OCI-LY7 (cell line): Measurements from ENCODE around the gene NAT8. TPM values are rescaled to one million over a fixed set of nuclear protein-coding genes. Genes with fewer than 3 reads are reported as not detected.
A peak's percentile ranks its signal among the peaks of the same experiment; 100 is the strongest.
"Not testable (repeated sequence)": the region's sequence is repeated elsewhere in the genome, so short reads cannot be mapped to it uniquely, and the experiment has no call there.

Source experiments
- BruUV-seq: library from RNA; stranded (reverse); fragments of 400-500 nt; replicated peaks from 2 replicates; lab custom pipeline; 2021; lab: Mats Ljungman, UMichigan
- CTCF ChIA-PET: fragments of 300-600 bp; sonication (Branson Sonifier 250); formaldehyde crosslinking; loops from one replicate; lab custom pipeline; 2022; ENCODE audit warnings: antibody characterized with exemption; ENCODE audit not compliant: unreplicated experiment; lab: Charles Lee
- POLR2A ChIA-PET: fragments of 300-600 bp; sonication (Branson Sonifier 250); formaldehyde crosslinking; loops from one replicate; lab custom pipeline; 2022; ENCODE audit warnings: antibody characterized with exemption; lab: Charles Lee
- DNase-seq: peaks from one replicate; pipeline ENCODE4 v3.0.0-alpha.2; 2015; ENCODE audit warnings: low spot score
- H2AFZ ChIP-seq: fragments of 200-600 bp; sonication (generic), shearing (Covaris generic); 2 replicates; pipeline ENCODE4 v1.6.1; 2014; ENCODE audit warnings: mild to moderate bottlenecking, antibody characterized with exemption, low read length, moderate library complexity
- H3K27ac ChIP-seq: fragments of 200-600 bp; sonication (generic); 2 replicates; pipeline ENCODE4 v1.5.1; 2014; ENCODE audit warnings: mixed run types, low read depth, mild to moderate bottlenecking, moderate library complexity, low read length, inconsistent platforms; ENCODE audit not compliant: poor library complexity, severe bottlenecking
- H3K36me3 ChIP-seq: fragments of 200-600 bp; sonication (generic); 2 replicates; pipeline ENCODE4 v1.6.1; 2014; ENCODE audit warnings: mild to moderate bottlenecking, antibody characterized with exemption, low read length, moderate library complexity, mixed read lengths; ENCODE audit not compliant: insufficient read depth
- H3K4me1 ChIP-seq: fragments of 200-600 bp; sonication (generic); 2 replicates; pipeline ENCODE4 v1.5.1; 2014; ENCODE audit warnings: mild to moderate bottlenecking, low read length; ENCODE audit not compliant: insufficient read depth, poor library complexity, severe bottlenecking
- H3K4me2 ChIP-seq: fragments of 200-600 bp; sonication (generic); 2 replicates; pipeline ENCODE4 v1.6.1; 2014; ENCODE audit warnings: mild to moderate bottlenecking, low read length
- H3K4me3 ChIP-seq: fragments of 200-600 bp; sonication (generic); 2 replicates; pipeline ENCODE4 v1.5.1; 2014; ENCODE audit warnings: mild to moderate bottlenecking, low read depth, low read length; ENCODE audit not compliant: poor library complexity, severe bottlenecking
- H3K79me2 ChIP-seq: fragments of 200-600 bp; sonication (generic); 2 replicates; pipeline ENCODE4 v1.6.1; 2016; ENCODE audit warnings: low read depth, mild to moderate bottlenecking, low read length, moderate library complexity, mixed read lengths; ENCODE audit not compliant: insufficient read depth
- H3K9me2 ChIP-seq: fragments of 200-600 bp; sonication (generic); 2 replicates; pipeline ENCODE4 v1.6.1; 2016; ENCODE audit warnings: mild to moderate bottlenecking, low read length, mixed read lengths; ENCODE audit not compliant: insufficient read depth
- H3K9me3 ChIP-seq: fragments of 200-600 bp; sonication (generic); 2 replicates; pipeline ENCODE4 v1.6.1; 2014; ENCODE audit warnings: mild to moderate bottlenecking, mixed run types, low read length, mixed read lengths
- H4K20me1 ChIP-seq: fragments of 200-600 bp; sonication (generic); 2 replicates; pipeline ENCODE4 v1.6.1; 2014; ENCODE audit warnings: mild to moderate bottlenecking, antibody characterized with exemption, low read length, moderate library complexity, mixed read lengths; ENCODE audit not compliant: insufficient read depth
- CTCF ChIP-seq: fragments of 200-600 bp; sonication (generic); conservative IDR thresholded peaks from 2 replicates; pipeline ENCODE4 v1.5.1; 2014; ENCODE audit warnings: mild to moderate bottlenecking, antibody characterized with exemption, low read length, moderate library complexity, mixed read lengths
- EZH2phosphoT487 ChIP-seq: fragments of 200-600 bp; sonication (generic); IDR thresholded peaks from 2 replicates; pipeline ENCODE4 v1.6.1; 2018; ENCODE audit warnings: low read depth, borderline replicate concordance, mild to moderate bottlenecking, mixed run types, antibody characterized with exemption, low read length, moderate library complexity, mixed read lengths
- intact Hi-C: fragments of 100-400 bp; cut with micrococcal nuclease; formaldehyde crosslinking; loops from one replicate; pipeline ENCODE4 v1.10.0; 2022; ENCODE audit not compliant: unreplicated experiment
- total RNA-seq, 2 experiments: library from RNA; depleted of rRNA in 1 of 2; stranded (reverse); fragments of >200 nt in 1 of 2; shearing (Covaris generic) in 1 of 2; gene quantifications; 2 replicates each; pipeline ENCODE4 v1.2.3, GENCODE V29; 2014 to 2022

NAT8 gene
- total RNA-seq, 2 experiments from 2014 or later = not detected

- H3K27ac ChIP-seq, CTCF ChIA-PET, H3K9me3 ChIP-seq, H4K20me1 ChIP-seq, BruUV-seq, DNase-seq, H3K79me2 ChIP-seq, H3K36me3 ChIP-seq, H3K9me2 ChIP-seq, H2AFZ ChIP-seq, H3K4me1 ChIP-seq, H3K4me3 ChIP-seq, intact Hi-C loops, H3K4me2 ChIP-seq, POLR2A ChIA-PET: not testable (repeated sequence)
Measured at GRCh38 chr2:73624036-73624435, 18.2 kb downstream of the NAT8 start.

GRCh38 chr2:73619925-73620324 is 22.3 kb downstream of the NAT8 start:
- intact Hi-C loops, H3K4me1 ChIP-seq, POLR2A ChIA-PET, BruUV-seq, H4K20me1 ChIP-seq, H3K4me2 ChIP-seq, H2AFZ ChIP-seq, H3K27ac ChIP-seq, H3K9me3 ChIP-seq, H3K79me2 ChIP-seq, H3K36me3 ChIP-seq, CTCF ChIA-PET, H3K9me2 ChIP-seq, H3K4me3 ChIP-seq: not testable (repeated sequence)
- peak; percentile 66 for TF ChIP-seq CTCF
- peak; percentile 5 for DNase-seq

- CTCF ChIA-PET = no interaction called here
- POLR2A ChIA-PET = interaction anchor here (0.6 to 1.3 kb wide), 2 partner anchors 18 to 231 kb away, joined by 3 to 5 read pairs; no protein-coding TSS in a partner anchor
- Histone ChIP-seq H3K79me2 (no peaks in the 10 kb centered on the region), H2AFZ (no peak overlapping the region), H3K4me1 (no peaks in the 10 kb centered on the region), H4K20me1 (no peaks in the 10 kb centered on the region), H3K4me3 (no peak overlapping the region), H3K9me3 (no peaks in the 10 kb centered on the region), H3K4me2 (no peak overlapping the region), H3K9me2 (no peaks in the 10 kb centered on the region), H3K36me3 (no peaks in the 10 kb centered on the region), H3K27ac (no peak overlapping the region)
- no TSS peak for BruUV-seq
- DNase-seq = no peak
- TF ChIP-seq CTCF = no peak
- TF ChIP-seq EZH2phosphoT487 = no peak
- intact Hi-C loops = loop anchor here (1.0 kb wide), 1 partner anchor 15 kb away; no protein-coding TSS in a partner anchor
Measured at GRCh38 chr2:73614997-73615396, 27.2 kb downstream of the NAT8 start.
